Hepatic stellate cell (primary cell): ENCODE measurements around the gene FGGY.

Experiments used
- DNase-seq: peaks from one replicate; pipeline ENCODE4 v3.0.0; 2011; ENCODE audit warnings: low spot score

FGGY gene

DNA sequence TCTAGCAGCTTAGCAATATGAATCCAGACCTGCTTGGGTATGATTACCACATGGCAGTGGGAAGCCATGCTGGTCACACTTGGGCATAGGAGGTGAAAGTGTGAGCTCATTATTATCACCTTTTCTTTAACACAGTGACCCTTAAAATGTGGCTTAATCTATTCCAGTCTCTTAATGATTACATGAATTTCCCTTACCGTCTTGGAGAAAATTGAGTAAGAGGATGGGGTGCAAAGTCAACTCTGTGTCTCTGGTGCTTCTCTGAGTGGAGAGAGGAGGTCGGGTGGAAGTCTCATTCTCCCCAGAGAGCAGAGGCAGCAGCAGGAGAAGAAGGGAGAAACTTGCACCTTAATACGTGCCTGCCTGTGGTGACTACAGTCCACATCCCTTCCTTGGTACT, 91.3 kb downstream of the FGGY start:
- DNase-seq: no peak

DNA sequence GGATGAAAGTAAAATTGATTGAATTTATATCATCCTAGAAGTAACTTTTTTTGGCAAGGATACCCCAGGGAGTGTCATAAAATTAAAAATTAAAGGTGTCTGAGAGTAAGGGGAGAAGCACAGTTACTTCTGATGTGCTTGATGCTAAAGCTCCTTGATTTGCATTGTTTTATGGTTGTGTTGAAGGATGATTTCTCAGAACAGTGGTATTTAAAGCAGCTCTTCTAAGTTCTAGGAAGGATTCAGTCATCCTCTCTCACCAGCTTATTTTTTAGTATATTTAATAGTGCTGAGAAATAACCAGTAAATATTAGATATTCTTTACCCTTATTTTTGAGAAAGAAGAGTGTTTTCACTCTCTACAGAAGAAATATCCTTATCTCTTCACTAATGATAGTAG, 93.0 kb downstream of the FGGY start:
- no peak for DNase-seq

DNA sequence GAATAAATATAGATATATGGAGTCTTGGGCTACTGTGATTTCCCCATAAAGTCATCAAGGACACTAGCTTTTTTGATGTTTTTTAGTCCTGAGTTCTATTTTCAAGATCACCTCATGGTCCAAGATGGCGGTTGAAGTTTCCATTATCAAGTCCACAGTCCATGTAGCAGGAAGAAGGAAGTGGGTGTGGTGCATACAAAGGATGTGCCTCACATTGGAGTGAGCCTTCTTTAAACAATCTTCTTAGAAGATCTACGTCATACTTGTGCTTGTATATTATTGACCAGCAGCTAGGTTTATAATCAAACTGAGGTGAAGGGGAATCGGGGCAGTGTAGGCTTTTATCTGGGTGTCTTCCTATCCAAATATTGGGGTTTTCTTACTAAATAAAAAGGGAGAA, 93.4 kb downstream of the FGGY start:
- DNase-seq: no peak

DNA sequence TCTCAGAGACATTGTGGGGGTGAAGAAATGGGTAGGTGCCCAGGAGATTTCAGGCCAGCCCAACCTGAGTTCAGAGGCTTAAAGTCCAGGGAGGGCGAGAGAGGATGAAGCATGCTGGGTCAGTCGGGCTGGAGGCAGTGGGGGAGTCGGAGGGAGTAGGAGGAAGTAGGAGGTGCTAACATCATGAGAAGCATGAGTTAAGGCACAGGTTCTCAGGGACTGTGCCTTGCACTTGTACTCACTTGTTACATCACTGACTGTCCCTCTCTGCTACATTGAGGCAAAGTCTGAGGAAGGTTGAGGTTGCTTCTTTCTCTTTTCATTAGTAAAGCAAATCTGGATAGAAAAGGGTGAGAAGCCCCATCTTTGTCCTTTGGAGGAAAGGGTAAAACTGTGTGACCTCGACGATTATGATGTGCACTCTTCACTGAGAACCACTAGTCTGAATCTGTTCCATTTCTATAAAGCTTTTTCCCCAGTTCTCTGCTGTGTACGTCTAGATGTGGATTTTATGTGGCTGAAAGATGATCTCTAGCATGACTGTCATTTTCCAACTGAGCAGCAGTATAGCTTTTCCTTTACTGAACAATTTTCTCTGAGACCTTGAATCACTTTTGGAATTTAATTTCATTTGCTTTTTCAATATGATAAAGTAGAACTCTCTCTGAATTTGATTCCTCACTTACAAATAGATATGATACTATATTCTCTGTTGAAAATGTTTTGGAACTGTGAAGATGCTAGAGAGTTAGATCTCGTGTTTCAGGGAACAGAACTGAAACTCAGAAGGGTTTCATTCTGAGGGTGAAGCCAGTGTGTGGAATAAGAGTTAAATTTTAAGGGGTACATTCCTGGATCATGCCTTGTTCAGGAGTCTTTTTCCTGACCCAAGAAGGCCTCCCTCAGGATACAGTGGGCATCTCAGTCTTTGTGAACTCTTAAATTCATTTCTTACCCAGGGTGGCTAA, 94.6 kb downstream of the FGGY start:
- DNase-seq: no peak

DNA sequence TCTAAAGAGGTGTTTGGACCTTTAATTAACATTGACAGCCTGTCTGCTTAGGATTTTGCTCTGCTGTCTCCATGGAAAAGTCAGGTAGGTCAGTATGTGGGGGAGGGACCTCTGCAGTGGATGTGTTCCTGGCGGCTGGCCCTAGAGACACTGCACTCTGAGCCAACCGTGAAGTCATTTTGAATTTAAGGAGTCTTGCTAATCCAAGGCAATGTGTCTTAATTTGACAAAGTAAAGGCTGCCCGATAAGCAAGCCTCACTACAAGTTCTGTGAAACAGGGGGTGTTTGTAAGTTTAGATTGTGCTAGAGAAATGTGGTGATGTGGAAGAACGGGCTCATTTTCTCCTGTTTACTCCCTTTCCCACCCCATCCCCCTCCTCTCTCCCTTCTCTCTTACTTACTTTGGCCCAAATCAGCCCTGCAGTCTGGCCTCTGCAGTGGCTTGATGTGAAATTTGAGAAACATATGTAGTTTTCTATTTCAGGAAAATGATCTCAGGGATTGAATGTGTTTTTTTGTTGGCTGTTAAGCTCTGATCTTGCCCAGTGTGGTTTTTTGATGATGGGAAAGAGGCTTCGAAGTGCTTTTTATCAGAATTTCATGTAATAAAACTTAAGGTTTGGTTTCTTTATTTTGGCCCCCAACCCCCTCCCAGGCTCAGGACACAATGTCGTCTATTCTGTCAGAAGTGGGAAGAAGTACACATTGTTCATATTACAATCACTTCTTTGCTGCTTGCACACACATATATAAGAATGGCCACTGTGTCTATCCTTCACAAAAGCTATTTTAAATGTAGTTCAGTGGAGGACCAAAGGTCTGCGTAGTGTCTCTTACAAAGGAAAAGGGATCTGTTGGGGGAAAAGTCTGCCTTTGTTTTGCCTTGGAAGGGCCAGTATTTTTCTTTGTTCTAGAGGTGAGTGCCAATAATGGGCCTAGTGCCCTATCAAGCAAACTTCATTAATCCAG, 96.6 kb downstream of the FGGY start:
- DNase-seq: no peak

DNA sequence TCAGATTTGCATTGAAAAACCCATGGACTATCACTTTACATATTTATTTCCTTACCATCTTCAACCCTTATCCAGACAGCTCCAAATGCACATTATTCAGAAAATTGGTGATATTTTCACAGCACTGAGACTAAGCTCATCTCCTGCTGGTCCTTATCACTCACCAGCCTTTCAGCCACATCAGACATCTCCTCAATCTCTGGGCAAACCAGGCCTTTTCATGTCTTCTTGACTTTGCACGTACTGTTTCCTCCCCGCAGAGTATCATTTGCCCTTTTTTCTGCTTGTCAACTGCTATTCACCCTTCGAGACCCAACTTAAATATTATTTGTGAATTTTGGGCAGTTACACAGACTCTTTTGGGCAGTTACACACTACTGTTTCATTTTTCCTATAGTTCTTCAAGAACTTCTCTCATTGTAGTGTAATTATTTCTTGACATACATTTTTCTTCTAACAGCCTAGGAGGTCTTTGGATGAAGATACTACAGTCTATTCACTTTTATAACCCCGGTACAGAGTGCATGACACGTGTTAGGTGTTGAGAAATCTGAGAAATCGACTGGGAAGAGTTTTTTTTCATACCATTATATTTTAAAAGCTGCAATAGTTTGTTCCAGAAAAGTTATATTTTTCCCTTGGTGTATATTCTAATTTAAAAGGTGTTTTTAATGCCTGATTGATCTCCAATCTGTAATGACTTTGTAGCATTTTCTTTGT, 98.0 kb downstream of the FGGY start:
- DNase-seq: no peak

DNA sequence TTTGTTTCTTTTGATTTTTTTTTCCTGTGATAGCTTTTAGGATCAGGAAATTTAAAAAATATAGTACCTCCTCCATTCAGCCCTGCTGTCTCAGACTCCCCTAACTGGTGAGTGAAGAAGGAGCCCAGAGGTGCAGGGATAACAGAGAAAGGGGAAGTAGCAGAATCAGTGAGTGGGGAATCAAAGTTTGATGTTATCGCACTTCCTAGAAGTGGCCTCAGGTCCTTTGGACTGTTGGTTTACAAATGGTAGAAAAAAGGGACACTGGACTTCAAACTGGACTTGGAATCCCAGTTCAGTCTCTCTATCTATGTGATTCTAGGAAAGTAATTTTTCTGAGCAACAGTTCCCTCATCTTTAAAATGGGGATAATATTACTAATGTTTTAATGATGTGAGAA, 99.5 kb downstream of the FGGY start:
- DNase-seq: no peak

DNA sequence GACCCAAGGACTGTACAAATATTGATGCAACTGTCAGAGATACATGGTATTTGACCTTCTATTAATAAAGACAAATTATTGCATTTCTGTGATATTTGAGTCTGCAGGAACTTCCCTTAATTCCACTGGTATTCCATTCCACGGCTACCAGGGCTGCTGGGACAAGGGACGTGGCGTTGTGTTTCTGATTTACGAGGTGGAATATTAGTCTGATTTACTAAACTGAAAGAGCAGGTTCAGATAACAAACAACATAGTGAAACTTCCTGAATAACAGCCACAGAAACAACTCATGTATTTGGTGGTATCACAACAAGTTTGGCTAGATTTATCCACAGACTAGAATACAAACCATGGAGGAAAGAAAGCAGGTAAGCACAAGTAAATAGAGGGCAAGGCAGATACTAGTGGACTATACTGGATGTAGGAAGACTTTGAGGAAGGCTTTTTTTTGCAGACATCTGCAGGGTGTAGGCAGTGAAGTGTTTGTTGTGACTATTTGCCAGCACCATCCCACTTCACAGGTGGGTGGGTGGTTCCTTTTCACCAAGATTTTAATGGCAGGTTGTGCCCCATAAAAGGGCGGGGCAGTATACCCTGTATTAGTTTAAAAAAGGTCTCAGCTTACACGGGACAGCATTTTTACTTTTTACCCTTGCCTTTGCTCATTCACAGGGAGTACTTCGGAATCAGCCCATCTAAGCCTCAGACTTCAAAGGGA, 100.4 kb downstream of the FGGY start:
- DNase-seq: no peak

DNA sequence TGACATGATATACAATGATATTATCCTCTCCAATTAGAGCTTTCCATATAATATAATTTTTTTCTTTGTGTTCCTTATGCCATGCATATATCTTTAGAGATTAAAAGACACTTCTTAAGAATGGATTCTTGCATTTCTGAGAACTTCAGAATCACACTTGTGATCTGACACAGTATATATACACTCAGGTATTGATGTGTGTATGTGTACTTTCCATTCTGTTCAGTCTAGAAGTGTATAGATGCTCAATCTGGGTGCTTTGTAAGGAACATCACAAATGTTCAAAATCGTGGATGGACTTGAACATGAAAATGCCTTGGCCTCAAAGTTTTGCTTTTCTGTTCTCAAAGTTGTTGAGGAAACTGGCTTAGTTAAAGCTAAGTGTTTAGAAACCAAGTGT, 102.7 kb downstream of the FGGY start:
- no peak for DNase-seq

DNA sequence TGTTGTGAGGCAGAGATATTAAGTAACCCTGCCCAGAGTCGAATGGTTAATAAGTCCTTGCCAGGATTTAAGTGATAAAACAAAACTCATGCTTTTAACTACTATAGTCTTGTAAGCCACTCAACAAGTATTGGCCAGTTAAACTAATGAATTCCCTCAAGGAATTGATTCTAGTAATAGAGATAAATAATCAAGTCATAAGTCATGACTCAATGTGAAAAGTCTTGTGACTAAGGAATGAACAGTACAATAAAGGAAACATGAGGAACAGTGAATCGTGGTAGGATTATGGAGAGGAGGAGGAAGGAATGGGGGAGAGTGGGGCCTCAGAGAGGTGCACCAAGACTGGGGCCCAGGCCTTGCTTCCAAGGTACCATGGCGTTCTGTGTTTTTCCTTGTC, 104.7 kb downstream of the FGGY start:
- no peak for DNase-seq

DNA sequence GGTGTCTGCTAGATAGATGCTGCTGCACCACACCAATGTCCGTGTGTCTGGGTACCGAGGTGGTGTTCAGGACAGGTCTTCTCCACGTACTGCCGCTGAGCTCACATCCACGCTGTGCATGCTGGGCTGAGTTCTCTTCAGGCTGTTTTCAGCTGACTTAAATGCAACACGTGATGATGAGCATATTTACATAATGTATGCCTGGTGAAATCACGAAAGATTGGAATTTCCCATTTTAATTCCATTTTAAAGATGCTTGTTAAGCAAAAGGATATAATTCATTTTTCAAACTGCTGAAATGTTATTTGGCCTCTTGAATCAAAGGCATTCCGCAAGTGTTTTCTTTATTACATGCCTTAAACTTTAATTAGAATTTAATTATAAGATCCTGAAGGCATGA, 107.9 kb downstream of the FGGY start:
- no peak for DNase-seq

DNA sequence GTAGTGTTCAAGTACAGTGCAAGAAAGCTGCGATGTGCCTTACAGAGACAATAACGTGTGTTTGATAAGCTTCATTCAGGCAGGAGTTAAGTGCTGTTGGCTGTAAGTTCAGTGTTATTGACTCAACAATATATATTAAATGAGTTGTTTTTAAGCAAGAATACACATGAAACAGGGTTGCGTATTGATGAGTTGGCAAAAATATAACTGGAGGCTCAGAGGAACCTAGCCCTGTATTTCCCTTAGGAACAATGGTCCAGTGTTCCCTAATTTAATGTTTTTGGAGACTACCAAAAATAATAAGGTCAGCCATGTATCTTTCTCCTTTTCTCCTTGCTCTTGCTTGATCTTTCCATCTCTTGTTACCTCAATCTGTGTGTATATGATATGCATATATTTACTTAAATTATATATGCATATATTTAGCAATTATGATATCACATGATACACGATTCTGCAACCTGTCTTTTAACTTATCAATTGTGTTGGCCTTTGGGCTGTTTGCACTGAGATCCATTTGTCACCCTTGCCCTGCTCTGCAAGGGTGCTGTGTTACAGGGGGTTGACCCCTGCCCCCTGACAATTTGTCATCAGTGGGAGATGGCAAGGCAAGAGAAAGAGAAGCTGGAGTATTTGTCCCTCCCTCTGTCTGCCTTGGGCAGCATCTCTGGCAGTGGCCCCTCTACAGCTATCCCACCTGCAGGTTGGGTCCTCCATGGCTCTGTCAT, 109.7 kb downstream of the FGGY start:
- DNase-seq: no peak

DNA sequence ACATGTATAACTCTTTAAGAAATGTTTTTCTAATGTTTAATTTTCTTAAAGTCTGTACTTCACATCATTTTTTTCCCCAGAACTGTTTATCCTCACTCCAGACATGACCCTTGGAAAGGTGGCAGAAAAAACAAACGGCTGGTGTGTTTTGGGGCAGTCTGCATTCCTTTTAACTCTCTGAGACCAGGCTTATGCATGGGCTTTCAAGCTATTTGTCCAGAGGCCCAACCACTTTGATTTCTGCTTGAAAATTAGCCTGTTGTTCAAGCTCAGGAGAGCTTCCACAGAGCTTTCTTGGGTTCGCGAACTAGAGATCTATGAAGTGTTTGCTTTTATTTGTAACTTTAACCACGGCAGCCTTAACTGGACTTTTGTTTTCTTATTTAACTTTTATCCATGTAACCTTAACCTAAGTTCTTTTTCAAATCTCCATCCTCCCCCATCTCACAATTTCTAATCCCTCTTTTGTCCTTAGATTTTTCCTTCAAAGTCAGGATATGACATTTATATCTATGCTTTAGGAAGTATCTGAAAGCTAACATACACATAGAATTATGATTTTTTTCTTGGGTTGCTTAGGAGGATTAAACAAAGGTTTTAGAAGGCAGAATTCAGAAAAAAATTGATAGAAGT, 111.8 kb downstream of the FGGY start:
- DNase-seq: no peak

DNA sequence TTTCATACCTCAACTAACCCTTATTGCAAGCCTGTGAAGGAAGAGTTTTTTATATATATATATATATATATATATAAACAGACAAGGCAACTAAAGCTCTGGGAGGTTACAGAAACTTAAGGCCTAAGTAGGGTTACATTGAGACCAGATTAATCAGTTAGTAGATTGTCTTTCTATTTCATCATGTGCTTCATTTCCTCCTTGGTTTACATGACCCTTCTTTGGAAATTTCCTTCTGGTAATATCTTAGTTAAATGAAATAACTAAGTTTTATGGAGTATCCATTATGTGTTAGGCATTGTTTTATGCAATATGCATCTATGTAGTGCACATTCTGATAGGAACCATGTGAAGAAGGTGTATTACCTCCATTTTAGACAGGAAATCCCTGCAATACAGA, 112.7 kb downstream of the FGGY start:
- no peak for DNase-seq

DNA sequence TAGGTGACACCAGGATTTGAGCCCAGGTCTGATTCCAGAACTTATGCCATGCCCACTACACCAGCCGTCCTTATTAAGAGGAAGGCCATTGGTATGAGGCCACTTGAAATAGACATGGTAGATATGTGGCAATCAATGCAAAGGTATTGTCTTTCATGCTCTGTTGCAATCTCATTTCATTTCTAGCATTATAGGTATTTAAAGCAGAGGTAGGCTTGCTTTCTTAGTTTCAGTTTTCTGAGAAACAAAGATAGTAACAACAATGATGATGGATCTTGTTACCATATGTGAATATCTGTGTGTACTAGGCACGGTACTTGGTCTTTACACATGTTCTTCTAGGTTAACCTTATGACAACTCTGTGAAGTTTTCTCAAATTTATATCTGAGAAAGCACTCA, 113.1 kb downstream of the FGGY start:
- no peak for DNase-seq

DNA sequence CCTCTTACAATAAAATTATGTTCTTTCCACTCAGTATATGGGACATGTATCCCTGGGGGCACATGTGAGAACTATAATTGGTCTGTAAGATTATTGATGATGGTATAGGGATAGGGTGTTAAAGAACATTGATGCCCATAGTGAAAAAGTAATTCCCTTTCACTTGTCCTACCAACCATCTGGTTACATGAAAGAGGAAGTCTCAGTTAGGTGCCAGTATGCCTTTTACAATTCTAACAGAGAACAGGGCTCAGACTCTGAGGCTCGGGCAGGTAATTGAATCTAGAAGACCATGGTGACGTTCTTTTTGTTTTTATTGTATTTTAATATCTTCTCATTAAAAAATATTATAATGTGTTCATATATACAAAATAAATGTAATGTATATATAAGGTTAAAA, 113.6 kb downstream of the FGGY start:
- DNase-seq: no peak

DNA sequence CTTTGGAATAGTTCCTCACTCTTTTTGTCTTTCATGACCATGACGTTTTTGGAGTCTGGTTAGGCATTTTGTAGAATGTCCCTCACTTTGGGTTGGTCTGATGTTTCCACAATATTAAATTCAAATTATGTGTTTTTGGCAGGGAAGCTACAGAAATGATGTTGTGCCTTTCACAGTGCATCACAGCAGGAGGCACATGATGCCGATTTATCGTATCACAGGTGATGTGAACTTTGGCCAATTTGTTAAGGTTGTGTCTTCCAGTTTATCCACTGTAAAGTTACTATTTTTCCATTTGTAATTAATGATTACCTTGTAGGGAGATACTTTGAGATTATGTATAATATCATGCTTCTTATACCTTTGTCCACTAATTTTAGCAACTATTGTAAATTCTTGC, 114.3 kb downstream of the FGGY start:
- no peak for DNase-seq

DNA sequence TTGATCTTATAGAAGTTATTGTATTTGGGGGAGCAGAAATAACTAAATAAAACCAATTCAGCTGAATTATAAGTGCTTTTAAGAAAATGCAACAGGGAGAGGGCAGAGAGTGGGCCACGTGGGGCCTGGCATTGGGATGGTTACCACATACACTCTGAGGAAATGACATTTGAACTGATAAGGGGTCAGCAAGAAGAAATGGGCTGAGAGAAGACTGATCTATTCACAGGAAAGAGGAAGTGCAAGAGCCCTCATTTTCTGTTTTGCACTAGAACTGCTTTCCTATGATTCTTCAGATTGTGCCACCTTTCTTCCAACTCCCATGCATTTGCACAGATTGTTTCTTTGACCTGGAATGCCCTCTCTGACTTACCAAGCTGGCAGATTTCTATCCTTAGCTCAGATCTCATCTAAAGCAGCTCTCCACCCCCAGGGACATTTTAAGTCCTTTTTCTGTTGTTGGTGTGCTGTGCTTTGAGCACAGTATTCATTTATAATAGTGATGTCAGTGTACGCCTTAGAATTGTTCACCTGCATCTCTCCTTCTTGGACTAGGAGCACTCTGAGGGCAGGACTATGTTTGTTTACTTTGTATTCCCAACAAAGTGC, 115.9 kb downstream of the FGGY start:
- DNase-seq: no peak

DNA sequence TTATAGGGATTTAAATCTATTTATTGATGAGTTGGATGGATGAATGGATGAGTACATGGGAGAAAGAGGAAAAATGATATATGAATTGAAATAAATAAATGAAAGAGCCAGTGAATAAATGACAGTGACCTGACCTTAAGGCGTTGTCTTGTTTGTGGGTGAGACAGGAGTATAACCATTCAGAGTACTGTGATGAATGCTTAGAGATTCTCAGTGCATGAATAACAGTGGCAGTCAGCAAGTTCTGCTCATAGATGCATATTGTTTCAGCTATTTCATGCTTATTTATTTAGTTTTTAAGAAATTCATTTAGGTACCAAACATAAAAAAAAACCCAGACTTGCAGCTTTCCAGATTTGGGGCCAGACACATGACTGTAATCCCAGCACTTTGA, 116.4 kb downstream of the FGGY start:
- DNase-seq: no peak
